HepG2 (cell line): Measurements from ENCODE around the gene GRAMD2A. TPM values are rescaled to one million over a fixed set of nuclear protein-coding genes. Genes with fewer than 3 reads are reported as not detected.

Experiments
- FOXP1 ChIP-seq, 2 experiments: fragments of 450-650 bp in 1 of 2; IDR thresholded peaks; 2 replicates each; pipeline ENCODE4 v1.6.1; 2017 to 2018; ENCODE audit warnings: antibody characterized with exemption in 1 of 2
- KDM3A ChIP-seq: IDR thresholded peaks from 2 replicates; pipeline ENCODE4 v1.6.1; 2018; ENCODE audit warnings: low read depth, missing compliant biosample characterization
- MED1 ChIP-seq: sonication (generic); formaldehyde crosslinking; IDR thresholded peaks from 2 replicates; pipeline ENCODE4 v1.4.0; 2020; ENCODE audit warnings: missing genetic modification reagents
- PPARG ChIP-seq: conservative IDR thresholded peaks from 2 replicates; pipeline ENCODE4 v1.6.1; 2016; ENCODE audit warnings: missing biosample characterization, missing genetic modification reagents
- ZNF558 ChIP-seq: sonication (generic); formaldehyde crosslinking; IDR thresholded peaks from 2 replicates; pipeline ENCODE4 v1.9.0; 2022; ENCODE audit warnings: mild to moderate bottlenecking, missing genetic modification reagents, borderline replicate concordance
- ZNF768 ChIP-seq: sonication (generic); formaldehyde crosslinking; IDR thresholded peaks from 2 replicates; pipeline ENCODE4 v1.4.0; 2020; ENCODE audit warnings: missing genetic modification reagents
- polyA plus RNA-seq, 8 experiments: library from polyadenylated mRNA; depleted of rRNA in 3 of 8; stranded (reverse) in 7 of 8; unstranded in 1 of 8; fragments of >200 nt; fragmentation: Illumina TruSeq in 4 of 8; extraction: Trizol in 4 of 8; gene quantifications; 2 replicates each; pipeline versions ENCODE4 v1.2.1 to v1.2.3, GENCODE V29; 2011 to 2016; ENCODE audit warnings: low read depth in 4 of 8, missing spikeins in 1 of 8, mixed read lengths in 1 of 8; ENCODE audit not compliant: insufficient read depth in 1 of 8
- total RNA-seq, 5 experiments: library from RNA; depleted of rRNA; stranded (reverse); fragments of >200 nt; fragmentation: Illumina TruSeq; extraction: Trizol; gene quantifications; 2 replicates each; pipeline ENCODE4 v1.2.3, GENCODE V29; 2016; ENCODE audit warnings: low read depth in 1 of 5
- TF ChIP-seq, protein P1 (sequence below), 2 experiments: fragments of 450-650 bp in 1 of 2; sonication (generic) in 1 of 2; formaldehyde crosslinking in 1 of 2; IDR thresholded peaks; 2 replicates each; pipeline versions ENCODE4 v1.6.1 to v1.8.0; 2016 to 2022; ENCODE audit warnings: antibody characterized with exemption in 1 of 2, mild to moderate bottlenecking in 1 of 2, missing genetic modification reagents in 1 of 2
- TF ChIP-seq, protein P2 (sequence below): sonication (generic); formaldehyde crosslinking; IDR thresholded peaks from 2 replicates; pipeline ENCODE4 v1.8.0; 2022; ENCODE audit warnings: missing genetic modification reagents, mild to moderate bottlenecking, borderline replicate concordance
- TF ChIP-seq, protein P3 (sequence below): sonication (generic); formaldehyde crosslinking; IDR thresholded peaks from 2 replicates; pipeline ENCODE4 v1.4.0; 2020; ENCODE audit warnings: missing genetic modification reagents; ENCODE audit errors: not compliant biosample characterization
- TF ChIP-seq, protein P4 (sequence below): sonication (generic); formaldehyde crosslinking; IDR thresholded peaks from 2 replicates; pipeline ENCODE4 v1.4.0; 2020; ENCODE audit warnings: missing genetic modification reagents
- TF ChIP-seq, protein P5 (sequence below): sonication (generic); formaldehyde crosslinking; IDR thresholded peaks from 2 replicates; pipeline ENCODE4 v1.8.0; 2022; ENCODE audit warnings: mild to moderate bottlenecking, missing genetic modification reagents, borderline replicate concordance
- TF ChIP-seq, protein P6 (sequence below): sonication (generic); formaldehyde crosslinking; IDR thresholded peaks from 2 replicates; pipeline ENCODE4 v1.9.0; 2021; ENCODE audit warnings: missing genetic modification reagents, mild to moderate bottlenecking, borderline replicate concordance

GRAMD2A gene
- total and polyA plus RNA-seq, 2 of the 13 experiments (the other 11 are each of a cell fraction or from before 2014, with no cell fraction given) = 0.04 TPM; not detected in 1

DNA sequence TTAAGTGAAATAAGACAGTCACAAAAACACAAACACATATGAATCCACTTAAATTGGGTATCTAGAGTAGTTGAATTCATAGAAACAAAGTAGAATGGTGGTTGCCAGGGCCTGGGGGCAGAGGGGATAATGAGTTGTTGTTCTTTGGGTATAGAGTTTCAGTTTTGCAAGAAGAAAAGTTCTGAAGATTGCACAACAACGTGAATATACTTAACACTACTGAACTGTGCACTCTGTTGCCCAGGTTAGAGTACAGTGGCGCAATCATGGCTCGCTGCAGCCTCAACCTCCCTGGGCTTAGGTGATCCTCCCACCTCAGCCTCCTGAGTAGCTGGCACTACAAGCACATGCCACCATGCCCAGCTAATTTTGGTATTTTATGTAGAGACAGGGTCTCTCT is 14.9 kb downstream of the GRAMD2A start (continued):
- TF ChIP-seq, protein P1, sequence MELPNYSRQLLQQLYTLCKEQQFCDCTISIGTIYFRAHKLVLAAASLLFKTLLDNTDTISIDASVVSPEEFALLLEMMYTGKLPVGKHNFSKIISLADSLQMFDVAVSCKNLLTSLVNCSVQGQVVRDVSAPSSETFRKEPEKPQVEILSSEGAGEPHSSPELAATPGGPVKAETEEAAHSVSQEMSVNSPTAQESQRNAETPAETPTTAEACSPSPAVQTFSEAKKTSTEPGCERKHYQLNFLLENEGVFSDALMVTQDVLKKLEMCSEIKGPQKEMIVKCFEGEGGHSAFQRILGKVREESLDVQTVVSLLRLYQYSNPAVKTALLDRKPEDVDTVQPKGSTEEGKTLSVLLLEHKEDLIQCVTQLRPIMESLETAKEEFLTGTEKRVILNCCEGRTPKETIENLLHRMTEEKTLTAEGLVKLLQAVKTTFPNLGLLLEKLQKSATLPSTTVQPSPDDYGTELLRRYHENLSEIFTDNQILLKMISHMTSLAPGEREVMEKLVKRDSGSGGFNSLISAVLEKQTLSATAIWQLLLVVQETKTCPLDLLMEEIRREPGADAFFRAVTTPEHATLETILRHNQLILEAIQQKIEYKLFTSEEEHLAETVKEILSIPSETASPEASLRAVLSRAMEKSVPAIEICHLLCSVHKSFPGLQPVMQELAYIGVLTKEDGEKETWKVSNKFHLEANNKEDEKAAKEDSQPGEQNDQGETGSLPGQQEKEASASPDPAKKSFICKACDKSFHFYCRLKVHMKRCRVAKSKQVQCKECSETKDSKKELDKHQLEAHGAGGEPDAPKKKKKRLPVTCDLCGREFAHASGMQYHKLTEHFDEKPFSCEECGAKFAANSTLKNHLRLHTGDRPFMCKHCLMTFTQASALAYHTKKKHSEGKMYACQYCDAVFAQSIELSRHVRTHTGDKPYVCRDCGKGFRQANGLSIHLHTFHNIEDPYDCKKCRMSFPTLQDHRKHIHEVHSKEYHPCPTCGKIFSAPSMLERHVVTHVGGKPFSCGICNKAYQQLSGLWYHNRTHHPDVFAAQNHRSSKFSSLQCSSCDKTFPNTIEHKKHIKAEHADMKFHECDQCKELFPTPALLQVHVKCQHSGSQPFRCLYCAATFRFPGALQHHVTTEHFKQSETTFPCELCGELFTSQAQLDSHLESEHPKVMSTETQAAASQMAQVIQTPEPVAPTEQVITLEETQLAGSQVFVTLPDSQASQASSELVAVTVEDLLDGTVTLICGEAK (IDR thresholded peaks at IDR 0.05) = no peak
- TF ChIP-seq, protein P1 (CRISPR knock-in tag; IDR thresholded peaks at IDR 0.05) = peak; percentile 57; the same call in 1 of the 2 replicates
- TF ChIP-seq, protein P2, sequence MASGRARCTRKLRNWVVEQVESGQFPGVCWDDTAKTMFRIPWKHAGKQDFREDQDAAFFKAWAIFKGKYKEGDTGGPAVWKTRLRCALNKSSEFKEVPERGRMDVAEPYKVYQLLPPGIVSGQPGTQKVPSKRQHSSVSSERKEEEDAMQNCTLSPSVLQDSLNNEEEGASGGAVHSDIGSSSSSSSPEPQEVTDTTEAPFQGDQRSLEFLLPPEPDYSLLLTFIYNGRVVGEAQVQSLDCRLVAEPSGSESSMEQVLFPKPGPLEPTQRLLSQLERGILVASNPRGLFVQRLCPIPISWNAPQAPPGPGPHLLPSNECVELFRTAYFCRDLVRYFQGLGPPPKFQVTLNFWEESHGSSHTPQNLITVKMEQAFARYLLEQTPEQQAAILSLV (CRISPR knock-in tag) = 0 out of 2 replicates have a peak, but pooled peaks have one; percentile 30
- no peak for TF ChIP-seq ZNF558 (CRISPR knock-in tag)
- TF ChIP-seq KDM3A (CRISPR knock-in tag) = peak; percentile 92
- TF ChIP-seq, protein P3, sequence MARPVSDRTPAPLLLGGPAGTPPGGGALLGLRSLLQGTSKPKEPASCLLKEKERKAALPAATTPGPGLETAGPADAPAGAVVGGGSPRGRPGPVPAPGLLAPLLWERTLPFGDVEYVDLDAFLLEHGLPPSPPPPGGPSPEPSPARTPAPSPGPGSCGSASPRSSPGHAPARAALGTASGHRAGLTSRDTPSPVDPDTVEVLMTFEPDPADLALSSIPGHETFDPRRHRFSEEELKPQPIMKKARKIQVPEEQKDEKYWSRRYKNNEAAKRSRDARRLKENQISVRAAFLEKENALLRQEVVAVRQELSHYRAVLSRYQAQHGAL = no peak
- TF ChIP-seq, protein P4, sequence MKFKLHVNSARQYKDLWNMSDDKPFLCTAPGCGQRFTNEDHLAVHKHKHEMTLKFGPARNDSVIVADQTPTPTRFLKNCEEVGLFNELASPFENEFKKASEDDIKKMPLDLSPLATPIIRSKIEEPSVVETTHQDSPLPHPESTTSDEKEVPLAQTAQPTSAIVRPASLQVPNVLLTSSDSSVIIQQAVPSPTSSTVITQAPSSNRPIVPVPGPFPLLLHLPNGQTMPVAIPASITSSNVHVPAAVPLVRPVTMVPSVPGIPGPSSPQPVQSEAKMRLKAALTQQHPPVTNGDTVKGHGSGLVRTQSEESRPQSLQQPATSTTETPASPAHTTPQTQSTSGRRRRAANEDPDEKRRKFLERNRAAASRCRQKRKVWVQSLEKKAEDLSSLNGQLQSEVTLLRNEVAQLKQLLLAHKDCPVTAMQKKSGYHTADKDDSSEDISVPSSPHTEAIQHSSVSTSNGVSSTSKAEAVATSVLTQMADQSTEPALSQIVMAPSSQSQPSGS (CRISPR knock-in tag) = peak; percentile 64; the same call in 1 of the 2 replicates
- TF ChIP-seq, protein P5, sequence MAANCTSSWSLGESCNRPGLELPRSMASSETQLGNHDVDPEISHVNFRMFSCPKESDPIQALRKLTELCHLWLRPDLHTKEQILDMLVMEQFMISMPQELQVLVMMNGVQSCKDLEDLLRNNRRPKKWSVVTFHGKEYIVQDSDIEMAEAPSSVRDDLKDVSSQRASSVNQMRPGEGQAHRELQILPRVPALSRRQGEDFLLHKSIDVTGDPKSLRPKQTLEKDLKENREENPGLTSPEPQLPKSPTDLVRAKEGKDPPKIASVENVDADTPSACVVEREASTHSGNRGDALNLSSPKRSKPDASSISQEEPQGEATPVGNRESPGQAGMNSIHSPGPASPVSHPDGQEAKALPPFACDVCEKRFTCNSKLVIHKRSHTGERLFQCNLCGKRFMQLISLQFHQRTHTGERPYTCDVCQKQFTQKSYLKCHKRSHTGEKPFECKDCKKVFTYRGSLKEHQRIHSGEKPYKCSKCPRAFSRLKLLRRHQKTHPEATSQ = peak; percentile 53; the same call in 1 of the 2 replicates
- peak; percentile 84 for TF ChIP-seq FOXP1 (IDR thresholded peaks at IDR 0.05)
- peak; percentile 93 for TF ChIP-seq FOXP1 (CRISPR knock-in tag; IDR thresholded peaks at IDR 0.05)
- TF ChIP-seq, protein P6, sequence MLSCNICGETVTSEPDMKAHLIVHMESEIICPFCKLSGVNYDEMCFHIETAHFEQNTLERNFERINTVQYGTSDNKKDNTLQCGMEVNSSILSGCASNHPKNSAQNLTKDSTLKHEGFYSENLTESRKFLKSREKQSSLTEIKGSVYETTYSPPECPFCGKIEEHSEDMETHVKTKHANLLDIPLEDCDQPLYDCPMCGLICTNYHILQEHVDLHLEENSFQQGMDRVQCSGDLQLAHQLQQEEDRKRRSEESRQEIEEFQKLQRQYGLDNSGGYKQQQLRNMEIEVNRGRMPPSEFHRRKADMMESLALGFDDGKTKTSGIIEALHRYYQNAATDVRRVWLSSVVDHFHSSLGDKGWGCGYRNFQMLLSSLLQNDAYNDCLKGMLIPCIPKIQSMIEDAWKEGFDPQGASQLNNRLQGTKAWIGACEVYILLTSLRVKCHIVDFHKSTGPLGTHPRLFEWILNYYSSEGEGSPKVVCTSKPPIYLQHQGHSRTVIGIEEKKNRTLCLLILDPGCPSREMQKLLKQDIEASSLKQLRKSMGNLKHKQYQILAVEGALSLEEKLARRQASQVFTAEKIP = no peak
- peak; percentile 32; the same call in 1 of the 2 replicates for TF ChIP-seq PPARG (CRISPR knock-in tag)
- peak; percentile 82 for TF ChIP-seq MED1
- peak; percentile 45; the same call in 1 of the 2 replicates for TF ChIP-seq ZNF768 (CRISPR knock-in tag)
